ENCODE data around the gene POPDC3. TPM values are rescaled to one million over a fixed set of nuclear protein-coding genes. Genes with fewer than 3 reads are reported as not detected.

Gene POPDC3
- total and polyA plus RNA-seq, 5 donors from 2014 or later = not detected

DNA sequence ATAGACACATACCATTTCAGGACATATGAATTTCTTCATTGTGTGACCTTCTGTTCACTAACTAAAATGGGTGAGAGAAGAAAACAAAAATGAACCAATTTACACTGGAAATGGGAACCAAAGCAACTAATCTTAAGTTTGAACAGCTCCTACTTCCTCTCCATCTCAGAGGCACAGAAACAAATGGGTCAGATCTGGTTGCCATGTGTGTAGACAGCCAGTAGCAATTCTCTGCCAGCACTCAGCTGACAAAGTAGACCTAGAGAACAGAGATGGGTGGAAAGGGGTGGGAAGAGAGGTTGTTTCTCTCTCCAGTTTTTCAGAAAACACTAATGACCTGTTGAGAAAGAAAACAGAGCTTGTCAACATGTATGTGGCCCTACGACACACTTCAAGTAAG lies 14.3 kb upstream of the POPDC3 start:
- Histone ChIP-seq H3K27me3 (ENCODE audit: control insufficient read depth, insufficient read depth, low read length) (peaks cover 11% of the 10 kb centered on the region), H3K36me3 (ENCODE audit: control insufficient read depth, insufficient read depth, low read length) (no peaks in the 10 kb centered on the region), H3K4me1 (ENCODE audit: control insufficient read depth, insufficient read depth, low read length, poor library complexity, severe bottlenecking) (no peaks in the 10 kb centered on the region), H3K9me3 (ENCODE audit: control insufficient read depth in 2 of 2, low read length in 2 of 2) (no peaks in the 10 kb centered on the region), H3K27ac (ENCODE audit: insufficient read depth, low read length, poor library complexity, severe bottlenecking) (no peak overlapping the region), H3K4me3 (ENCODE audit: low read depth, low read length) (no peak overlapping the region)
- no peak overlapping the region for H3K27ac Mint-ChIP-seq
- H3K27me3 Mint-ChIP-seq = peaks cover 20% of the 10 kb centered on the region
- H3K9me3 Mint-ChIP-seq = peaks cover 0 to 3% (median 0%) of the 10 kb centered on the region in 7 donors
- no peak overlapping the region for H3K4me3 Mint-ChIP-seq
- H3K36me3 Mint-ChIP-seq = no peaks in the 10 kb centered on the region
- no peak for ATAC-seq (ENCODE audit: low read depth in 2 of 2)
- no peak for DNase-seq
- no peaks in the 10 kb centered on the region for H3K4me1 Mint-ChIP-seq

- Mint-ChIP-seq H3K27ac (no peak overlapping the region), H3K36me3 (no peaks in the 10 kb centered on the region)
- ATAC-seq (ENCODE audit: low read depth in 2 of 2) = no peak
These were observed 13.8 kb upstream of the POPDC3 start for GRCh38 chr6:105193647-105194046.

DNA sequence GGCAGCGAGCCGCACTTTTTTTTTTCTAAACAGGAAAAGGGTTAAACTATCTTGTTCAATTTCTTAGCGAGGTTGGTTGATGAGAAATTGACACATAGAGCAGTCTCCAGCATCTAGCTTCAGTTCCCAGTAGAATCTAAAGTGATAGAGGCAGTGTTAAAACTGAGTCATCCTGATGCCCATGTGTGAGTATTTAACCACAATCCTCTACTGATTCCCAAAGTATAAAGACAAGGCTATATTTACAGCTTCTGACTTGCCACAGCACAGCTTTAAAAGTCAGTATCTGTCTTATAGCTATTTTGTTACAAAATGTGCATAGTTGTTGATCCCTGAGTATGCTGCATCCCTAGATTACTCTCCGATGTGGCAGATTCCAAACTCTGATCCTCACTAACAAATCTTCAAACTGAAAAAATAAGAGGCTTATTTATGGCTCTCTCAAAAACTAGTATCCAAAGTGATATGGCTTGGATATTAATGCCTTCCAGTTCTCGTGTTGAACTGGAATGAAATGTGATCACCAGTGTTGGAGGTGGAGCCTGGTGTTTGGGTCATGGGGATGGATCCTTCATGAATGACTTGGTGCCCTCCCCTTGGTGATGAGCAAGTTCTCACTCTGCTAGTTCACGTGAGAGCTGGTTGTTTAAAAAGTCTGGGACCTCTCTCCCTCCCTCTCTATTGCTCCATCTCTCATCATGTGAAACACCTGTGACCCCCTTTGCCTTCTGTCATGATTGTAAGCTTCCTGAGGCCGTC lies 13.1 kb upstream of the POPDC3 start:
- no peak for ATAC-seq (ENCODE audit: low read depth in 2 of 2)
- H3K36me3 Mint-ChIP-seq = no peaks in the 10 kb centered on the region

More at GRCh38 chr6:105193647-105194046, 13.8 kb upstream of the POPDC3 start:
- H3K4me3 ChIP-seq (ENCODE audit: low read depth, low read length) = no peak overlapping the region
- H3K27me3 Mint-ChIP-seq = peaks cover 20% of the 10 kb centered on the region
- no peaks in the 10 kb centered on the region for H3K9me3 ChIP-seq (ENCODE audit: control insufficient read depth in 2 of 2, low read length in 2 of 2)
- no peaks in the 10 kb centered on the region for H3K4me1 ChIP-seq (ENCODE audit: control insufficient read depth, insufficient read depth, low read length, poor library complexity, severe bottlenecking)
- H3K4me3 Mint-ChIP-seq = no peak overlapping the region
- peaks cover 11% of the 10 kb centered on the region for H3K27me3 ChIP-seq (ENCODE audit: control insufficient read depth, insufficient read depth, low read length)
- H3K27ac ChIP-seq (ENCODE audit: insufficient read depth, low read length, poor library complexity, severe bottlenecking) = no peak overlapping the region
- no peaks in the 10 kb centered on the region for H3K36me3 ChIP-seq (ENCODE audit: control insufficient read depth, insufficient read depth, low read length)
- peaks cover 0 to 3% (median 0%) of the 10 kb centered on the region in 7 donors for H3K9me3 Mint-ChIP-seq
- DNase-seq = no peak
- H3K4me1 Mint-ChIP-seq = no peaks in the 10 kb centered on the region

GRCh38 chr6:105191351-105191750 lies 11.5 kb upstream of the POPDC3 start:
- no peak for ATAC-seq (ENCODE audit: low read depth in 2 of 2)
- DNase-seq = no peak
- peaks cover 19% of the 10 kb centered on the region for H3K27me3 Mint-ChIP-seq
- H3K27me3 ChIP-seq (ENCODE audit: control insufficient read depth, insufficient read depth, low read length) = peaks cover 13% of the 10 kb centered on the region
- H3K9me3 Mint-ChIP-seq = peaks cover 0 to 3% (median 0%) of the 10 kb centered on the region in 7 donors
- H3K4me3 Mint-ChIP-seq = no peak overlapping the region
- no peak overlapping the region for H3K27ac ChIP-seq (ENCODE audit: insufficient read depth, low read length, poor library complexity, severe bottlenecking)
- H3K9me3 ChIP-seq (ENCODE audit: control insufficient read depth in 2 of 2, low read length in 2 of 2) = no peaks in the 10 kb centered on the region
- H3K36me3 ChIP-seq (ENCODE audit: control insufficient read depth, insufficient read depth, low read length) = no peaks in the 10 kb centered on the region
- H3K4me1 Mint-ChIP-seq = no peaks in the 10 kb centered on the region
- no peak overlapping the region for H3K4me3 ChIP-seq (ENCODE audit: low read depth, low read length)
- H3K4me1 ChIP-seq (ENCODE audit: control insufficient read depth, insufficient read depth, low read length, poor library complexity, severe bottlenecking) = no peaks in the 10 kb centered on the region
- no peaks in the 10 kb centered on the region for H3K36me3 Mint-ChIP-seq
- H3K27ac Mint-ChIP-seq = no peak overlapping the region

More for the DNA sequence above, 13.1 kb upstream of the POPDC3 start:
- no peaks in the 10 kb centered on the region for H3K4me1 Mint-ChIP-seq
- H3K27ac Mint-ChIP-seq = no peak overlapping the region
- H3K36me3 ChIP-seq (ENCODE audit: control insufficient read depth, insufficient read depth, low read length) = no peaks in the 10 kb centered on the region
- H3K27ac ChIP-seq (ENCODE audit: insufficient read depth, low read length, poor library complexity, severe bottlenecking) = no peak overlapping the region
- peaks cover 11% of the 10 kb centered on the region for H3K27me3 ChIP-seq (ENCODE audit: control insufficient read depth, insufficient read depth, low read length)
- no peaks in the 10 kb centered on the region for H3K4me1 ChIP-seq (ENCODE audit: control insufficient read depth, insufficient read depth, low read length, poor library complexity, severe bottlenecking)
- H3K4me3 ChIP-seq (ENCODE audit: low read depth, low read length) = no peak overlapping the region
- H3K4me3 Mint-ChIP-seq = no peak overlapping the region
- peaks cover 0 to 3% (median 0%) of the 10 kb centered on the region in 7 donors for H3K9me3 Mint-ChIP-seq
- H3K27me3 Mint-ChIP-seq = peaks cover 25% of the 10 kb centered on the region
- H3K9me3 ChIP-seq (ENCODE audit: control insufficient read depth in 2 of 2, low read length in 2 of 2) = no peaks in the 10 kb centered on the region
- DNase-seq = no peak

- Mint-ChIP-seq H3K27ac (no peak overlapping the region), H3K4me3 (no peak overlapping the region), H3K27me3 (peaks cover 14% of the 10 kb centered on the region), H3K36me3 (no peaks in the 10 kb centered on the region), H3K9me3 (peaks cover 0 to 1% (median 0%) of the 10 kb centered on the region in 7 donors), H3K4me1 (no peaks in the 10 kb centered on the region)
- Histone ChIP-seq H3K27ac (ENCODE audit: insufficient read depth, low read length, poor library complexity, severe bottlenecking) (no peak overlapping the region), H3K4me3 (ENCODE audit: low read depth, low read length) (no peak overlapping the region), H3K9me3 (ENCODE audit: control insufficient read depth in 2 of 2, low read length in 2 of 2) (no peaks in the 10 kb centered on the region), H3K36me3 (ENCODE audit: control insufficient read depth, insufficient read depth, low read length) (no peaks in the 10 kb centered on the region), H3K27me3 (ENCODE audit: control insufficient read depth, insufficient read depth, low read length) (peaks cover 16% of the 10 kb centered on the region), H3K4me1 (ENCODE audit: control insufficient read depth, insufficient read depth, low read length, poor library complexity, severe bottlenecking) (no peaks in the 10 kb centered on the region)
- no peak for ATAC-seq (ENCODE audit: low read depth in 2 of 2)
- no peak for DNase-seq
These were observed 9.4 kb upstream of the POPDC3 start for GRCh38 chr6:105189026-105189820.

- DNase-seq (no peak), ATAC-seq (ENCODE audit: low read depth in 2 of 2) (no peak)
- H3K36me3 ChIP-seq (ENCODE audit: control insufficient read depth, insufficient read depth, low read length) = no peaks in the 10 kb centered on the region
- H3K36me3 Mint-ChIP-seq = no peaks in the 10 kb centered on the region
- peaks cover 0 to 1% (median 0%) of the 10 kb centered on the region in 7 donors for H3K9me3 Mint-ChIP-seq
- H3K9me3 ChIP-seq (ENCODE audit: control insufficient read depth in 2 of 2, low read length in 2 of 2) = no peaks in the 10 kb centered on the region
- no peak overlapping the region for H3K4me3 ChIP-seq (ENCODE audit: low read depth, low read length)
- H3K27ac Mint-ChIP-seq = no peak overlapping the region
- no peaks in the 10 kb centered on the region for H3K4me1 ChIP-seq (ENCODE audit: control insufficient read depth, insufficient read depth, low read length, poor library complexity, severe bottlenecking)
- no peaks in the 10 kb centered on the region for H3K4me1 Mint-ChIP-seq
- H3K27me3 ChIP-seq (ENCODE audit: control insufficient read depth, insufficient read depth, low read length) = peaks cover 17% of the 10 kb centered on the region
- no peak overlapping the region for H3K4me3 Mint-ChIP-seq
- no peak overlapping the region for H3K27ac ChIP-seq (ENCODE audit: insufficient read depth, low read length, poor library complexity, severe bottlenecking)
- H3K27me3 Mint-ChIP-seq = peaks cover 20% of the 10 kb centered on the region
These were observed 8.4 kb upstream of the POPDC3 start for GRCh38 chr6:105188251-105188650.

DNA sequence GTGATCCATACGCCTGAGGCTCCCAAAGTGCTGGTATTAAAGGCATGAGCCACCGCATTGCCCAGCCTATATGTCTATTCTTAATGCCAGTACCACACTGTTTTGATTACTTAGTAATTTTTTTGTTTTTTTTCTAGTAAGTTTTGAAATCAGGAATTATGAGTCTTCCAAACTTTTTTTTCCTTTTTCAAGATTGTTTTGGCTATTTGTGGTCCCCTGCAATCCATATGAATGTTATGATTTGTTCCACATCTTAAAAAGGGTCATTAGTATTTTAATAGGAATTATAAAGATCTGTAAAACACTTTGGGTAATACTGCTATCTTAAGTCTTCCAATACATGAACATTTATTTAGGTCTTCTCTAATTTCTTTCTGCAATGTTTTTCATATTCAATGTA lies 6.8 kb upstream of the POPDC3 start:
- DNase-seq (no peak), ATAC-seq (ENCODE audit: low read depth in 2 of 2) (no peak)
- peaks cover 15% of the 10 kb centered on the region for H3K27me3 ChIP-seq (ENCODE audit: control insufficient read depth, insufficient read depth, low read length)
- H3K27ac ChIP-seq (ENCODE audit: insufficient read depth, low read length, poor library complexity, severe bottlenecking) = no peak overlapping the region
- Mint-ChIP-seq H3K4me3 (no peak overlapping the region), H3K36me3 (no peaks in the 10 kb centered on the region), H3K27ac (no peak overlapping the region), H3K27me3 (peaks cover 32% of the 10 kb centered on the region), H3K9me3 (peaks cover 0 to 1% (median 0%) of the 10 kb centered on the region in 7 donors), H3K4me1 (no peaks in the 10 kb centered on the region)
- no peak overlapping the region for H3K4me3 ChIP-seq (ENCODE audit: low read depth, low read length)
- no peaks in the 10 kb centered on the region for H3K4me1 ChIP-seq (ENCODE audit: control insufficient read depth, insufficient read depth, low read length, poor library complexity, severe bottlenecking)
- no peaks in the 10 kb centered on the region for H3K9me3 ChIP-seq (ENCODE audit: control insufficient read depth in 2 of 2, low read length in 2 of 2)
- no peaks in the 10 kb centered on the region for H3K36me3 ChIP-seq (ENCODE audit: control insufficient read depth, insufficient read depth, low read length)

All from CD4-positive, CD25-positive, alpha-beta regulatory T cell (primary cell).